NCI-H1930 (cell line): ENCODE results near the gene HDAC9.
"Not testable (repeated sequence)": the region's sequence is repeated elsewhere in the genome, so short reads cannot be mapped to it uniquely, and the experiment has no call there.

Source experiments
- DNase-seq, 2 experiments: peaks; one replicate each; lab custom pipeline; 2025; lab: John Stamatoyannopoulos, UW

HDAC9 gene

GRCh38 chr7:18975689-18976280 lies 480.2 kb downstream of the HDAC9 start:
- DNase-seq: no peak

DNA sequence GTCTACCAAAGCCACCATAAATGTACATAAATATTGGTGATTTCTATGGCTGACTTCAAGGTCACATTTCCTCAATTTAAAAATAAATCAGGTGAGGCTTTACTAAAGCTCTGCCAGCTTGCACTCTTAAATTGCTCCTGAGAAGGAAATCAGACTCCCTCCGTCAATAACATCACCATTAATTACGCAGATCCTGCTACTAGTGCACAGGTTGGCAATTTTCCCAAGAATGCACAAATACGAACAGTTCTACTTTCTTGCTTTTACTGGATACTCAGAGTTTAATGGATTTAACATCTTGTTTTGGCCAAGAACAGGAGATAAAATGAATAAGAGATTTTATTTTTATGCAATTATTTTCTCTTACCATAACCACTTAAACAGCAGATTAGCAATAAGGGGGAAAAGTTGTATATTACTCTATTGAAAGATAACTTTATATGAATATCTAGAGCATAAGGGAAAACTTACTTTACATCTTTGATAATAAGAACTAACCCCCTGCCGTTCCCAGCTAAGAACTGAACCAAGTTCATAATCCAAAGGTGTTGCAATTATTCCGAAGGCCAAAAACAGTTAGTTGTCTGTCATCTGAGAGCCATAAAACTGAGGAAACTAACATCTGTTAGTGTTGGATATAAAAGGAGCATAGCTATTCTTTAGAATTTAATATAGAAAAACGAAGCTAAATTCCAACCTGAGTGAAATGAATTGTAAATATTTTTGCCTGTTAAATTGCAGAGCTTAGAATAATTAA lies 481.3 kb downstream of the HDAC9 start:
- DNase-seq: no peak

GRCh38 chr7:18978108-18978495 lies 482.6 kb downstream of the HDAC9 start:
- no peak for DNase-seq

- not testable (repeated sequence) for DNase-seq
These were observed 495.2 kb downstream of the HDAC9 start for GRCh38 chr7:18990700-18991099.

DNA sequence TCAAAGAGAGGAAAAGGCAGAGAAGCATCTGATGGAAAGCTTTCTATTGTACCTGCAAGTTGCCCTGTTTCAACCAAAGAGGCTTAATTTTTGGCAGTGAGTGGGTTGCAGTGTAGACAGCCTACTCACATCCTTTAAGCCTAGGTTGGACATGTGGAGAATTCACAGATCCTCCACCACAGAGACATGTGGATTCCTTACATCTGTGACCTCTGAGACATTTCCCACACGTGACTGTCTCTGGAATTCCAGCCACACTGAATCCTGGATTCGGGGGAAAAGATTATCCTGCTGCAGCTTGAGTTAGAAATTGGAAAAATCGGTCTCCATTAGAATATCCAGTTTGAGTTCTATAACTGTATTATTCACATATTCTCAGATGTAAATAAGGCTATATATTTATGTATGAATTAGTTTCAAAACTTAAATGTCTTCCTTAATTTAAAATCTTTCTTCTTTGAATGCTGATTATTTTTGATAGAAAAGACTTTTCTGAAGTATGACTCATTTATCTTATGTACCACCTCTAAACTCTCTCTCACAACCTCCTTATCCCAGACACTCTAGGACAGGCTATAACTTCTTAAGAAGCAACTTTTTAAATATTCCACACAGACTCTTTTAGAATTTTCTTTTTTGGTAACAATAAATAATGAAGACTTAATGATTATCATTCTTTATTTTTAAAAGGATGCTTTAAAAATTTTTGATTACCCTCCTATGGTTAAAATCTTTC lies 498.6 kb downstream of the HDAC9 start:
- no peak for DNase-seq

DNA sequence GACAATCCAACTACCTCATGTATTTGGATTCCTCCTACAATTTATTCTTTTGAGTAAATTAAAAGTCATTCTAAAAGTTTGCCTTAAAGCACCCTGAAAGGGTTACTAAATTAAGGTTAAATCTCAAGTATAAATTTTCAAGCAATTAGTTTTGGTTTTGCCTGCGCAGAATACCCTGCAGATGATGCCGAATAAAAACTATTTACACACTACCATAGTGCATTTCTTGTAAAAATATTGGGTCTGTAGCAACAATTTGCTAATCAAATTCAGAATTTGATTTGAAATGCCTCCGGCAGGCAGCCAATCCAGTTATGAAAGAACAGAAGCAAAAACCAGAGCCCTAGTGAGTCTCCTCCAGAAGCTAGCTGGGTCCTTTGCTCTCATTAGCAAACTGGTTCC lies 499.7 kb downstream of the HDAC9 start:
- DNase-seq: no peak

DNA sequence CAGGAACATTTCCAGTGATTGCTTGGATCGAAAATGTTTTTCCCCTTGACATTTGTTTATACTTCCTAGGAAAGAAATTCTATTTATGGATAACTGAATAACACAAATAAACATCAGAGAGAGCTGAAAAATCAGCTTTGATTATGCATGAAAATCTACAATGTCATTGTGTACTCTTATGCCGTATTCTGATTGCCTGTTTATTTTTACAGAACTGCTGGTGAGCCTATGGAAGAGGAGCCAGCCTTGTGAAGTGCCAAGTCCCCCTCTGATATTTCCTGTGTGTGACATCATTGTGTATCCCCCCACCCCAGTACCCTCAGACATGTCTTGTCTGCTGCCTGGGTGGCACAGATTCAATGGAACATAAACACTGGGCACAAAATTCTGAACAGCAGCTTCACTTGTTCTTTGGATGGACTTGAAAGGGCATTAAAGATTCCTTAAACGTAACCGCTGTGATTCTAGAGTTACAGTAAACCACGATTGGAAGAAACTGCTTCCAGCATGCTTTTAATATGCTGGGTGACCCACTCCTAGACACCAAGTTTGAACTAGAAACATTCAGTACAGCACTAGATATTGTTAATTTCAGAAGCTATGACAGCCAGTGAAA lies 500.4 kb downstream of the HDAC9 start:
- DNase-seq: no peak

DNA sequence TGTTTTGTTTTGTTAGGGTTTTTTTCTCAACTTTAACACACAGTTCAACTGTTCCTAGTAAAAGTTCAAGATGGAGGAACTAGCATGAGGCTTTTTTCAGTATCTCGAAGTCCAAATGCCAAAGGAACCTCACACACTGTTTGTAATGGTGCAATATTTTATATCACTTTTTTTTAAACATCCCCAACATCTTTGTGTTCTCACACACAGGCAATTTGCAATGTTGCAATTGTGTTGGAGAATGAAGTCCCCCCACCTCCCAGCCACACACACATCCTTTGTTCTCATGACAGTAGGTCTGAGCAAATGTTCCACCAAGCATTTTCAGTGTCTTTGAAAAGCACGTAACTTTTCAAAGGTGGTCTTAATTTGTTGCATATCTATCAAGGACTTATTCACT lies 501.0 kb downstream of the HDAC9 start:
- DNase-seq: no peak

DNA sequence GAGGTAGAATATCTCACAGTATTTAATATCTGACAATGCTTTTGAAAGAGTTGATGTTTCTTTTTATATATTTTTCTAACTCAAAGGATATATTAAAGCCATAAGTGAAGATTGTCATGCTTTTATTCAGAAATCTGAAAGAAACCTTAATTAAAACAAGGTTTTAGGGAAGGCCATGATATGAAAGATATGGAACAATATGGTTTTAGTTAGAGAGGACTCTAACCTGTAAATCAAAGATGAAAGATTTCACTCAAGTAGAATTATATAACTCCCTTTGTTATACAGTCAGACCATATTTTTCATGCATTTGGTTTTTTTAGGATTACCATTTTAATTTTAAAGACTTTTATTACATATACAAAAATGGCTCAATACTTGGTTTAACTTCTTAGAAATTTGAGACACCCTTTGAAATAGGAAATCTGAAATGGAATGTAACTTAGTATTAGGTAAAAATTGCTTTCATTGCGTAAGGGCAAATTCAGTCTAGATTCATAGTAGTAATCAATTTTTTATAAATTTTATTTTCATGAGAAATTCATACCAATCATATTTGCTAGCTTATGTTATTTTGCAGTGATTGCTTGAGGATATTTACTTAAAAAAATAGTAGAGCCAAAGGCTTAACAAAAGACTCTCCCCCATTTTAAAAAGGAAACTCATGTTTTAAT lies 502.1 kb downstream of the HDAC9 start:
- no peak for DNase-seq

DNA sequence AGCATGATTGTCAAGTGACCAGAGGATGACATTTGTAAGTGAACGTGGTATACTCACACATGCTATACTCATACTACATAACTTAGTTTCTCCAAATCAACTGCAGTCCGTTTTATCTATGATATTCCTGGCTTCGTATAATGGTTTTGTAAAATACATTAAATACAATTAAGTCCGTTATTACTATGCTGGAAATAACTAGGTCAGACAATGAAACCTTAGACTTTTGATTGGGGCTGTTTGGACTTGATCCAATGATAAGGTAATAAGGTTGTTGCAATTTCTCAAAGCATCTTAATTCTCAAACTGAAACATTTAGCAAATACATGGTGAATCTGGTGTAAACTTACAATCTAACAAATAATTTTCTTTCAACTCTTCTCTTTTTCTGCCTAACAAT lies 504.9 kb downstream of the HDAC9 start:
- no peak for DNase-seq

- DNase-seq: no peak
These were observed 506.3 kb downstream of the HDAC9 start for GRCh38 chr7:19001854-19002253.

- DNase-seq: no peak
These were observed 513.8 kb downstream of the HDAC9 start for GRCh38 chr7:19009241-19009935.

DNA sequence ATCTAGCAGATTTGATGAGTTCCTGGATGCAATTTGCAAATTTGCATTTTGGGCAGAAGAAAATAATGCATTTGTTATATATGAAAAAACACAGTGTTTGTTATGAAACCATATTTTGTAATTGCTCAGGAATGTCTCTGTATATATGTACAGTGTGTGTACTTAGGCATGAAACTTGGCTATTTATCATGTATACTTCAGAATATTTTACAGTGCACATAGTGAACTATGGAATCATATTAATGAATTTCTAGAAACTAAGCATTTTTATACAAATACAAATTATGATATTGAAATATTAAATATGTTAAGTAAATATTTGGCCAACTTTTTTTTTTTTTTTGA lies 514.4 kb downstream of the HDAC9 start:
- no peak for DNase-seq

DNA sequence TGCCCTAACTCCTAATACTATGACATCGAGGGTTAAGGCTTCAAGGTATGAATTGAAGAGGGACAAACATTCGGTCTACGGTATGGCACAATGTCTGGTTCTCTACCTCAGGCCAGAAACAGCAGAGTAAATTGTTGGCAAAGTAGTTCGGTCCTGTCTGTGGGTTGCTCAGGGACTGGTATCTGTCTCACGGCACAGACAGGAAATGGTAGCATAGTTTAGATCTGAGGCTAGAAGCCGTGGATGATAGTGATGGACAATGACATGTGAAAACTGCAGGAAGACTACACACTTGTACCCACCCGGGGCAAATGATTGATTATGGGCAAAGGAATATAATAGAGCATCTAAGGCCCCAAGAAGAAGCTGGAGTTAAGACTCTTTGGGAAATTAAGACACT lies 515.7 kb downstream of the HDAC9 start:
- DNase-seq: no peak

GRCh38 chr7:19015098-19015497 lies 519.5 kb downstream of the HDAC9 start:
- DNase-seq: no peak

GRCh38 chr7:19016140-19016539 lies 520.6 kb downstream of the HDAC9 start:
- no peak for DNase-seq

DNA sequence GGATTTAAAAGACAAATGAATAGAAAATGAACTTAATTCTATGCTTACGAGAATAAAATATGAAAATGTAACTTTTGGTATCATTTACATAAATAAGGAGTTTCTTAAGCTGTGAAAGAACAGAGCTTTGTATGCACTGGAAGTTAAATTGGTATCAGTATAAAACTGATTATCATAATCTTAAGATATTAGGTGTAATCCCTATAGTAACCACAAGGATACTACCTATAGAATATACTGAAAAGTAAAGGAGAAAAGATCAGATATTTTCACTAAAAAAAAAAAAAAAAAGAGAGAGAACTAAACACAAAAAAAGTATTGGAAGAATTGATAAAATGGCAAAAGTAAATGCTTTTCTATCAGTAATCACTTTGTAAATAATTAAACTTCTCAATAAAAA lies 521.8 kb downstream of the HDAC9 start:
- DNase-seq: no peak

DNA sequence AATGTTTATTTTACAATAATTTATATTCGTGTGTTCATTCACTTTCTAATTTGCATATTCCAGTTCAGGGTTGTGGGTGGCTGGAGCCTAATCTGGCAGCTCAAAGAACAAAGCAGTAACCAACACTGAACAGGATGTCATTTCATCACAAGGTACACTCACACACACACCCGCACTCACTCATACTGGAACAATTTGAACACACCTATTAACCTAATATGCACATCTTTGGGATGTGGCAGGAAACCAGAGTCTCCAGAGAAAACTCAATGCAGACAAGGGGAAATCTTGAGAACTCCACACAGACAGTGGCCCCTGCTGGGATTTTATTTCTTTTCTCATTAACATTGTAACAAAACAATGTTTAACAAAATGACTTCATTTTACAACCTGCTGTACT lies 524.5 kb downstream of the HDAC9 start:
- DNase-seq: no peak

DNA sequence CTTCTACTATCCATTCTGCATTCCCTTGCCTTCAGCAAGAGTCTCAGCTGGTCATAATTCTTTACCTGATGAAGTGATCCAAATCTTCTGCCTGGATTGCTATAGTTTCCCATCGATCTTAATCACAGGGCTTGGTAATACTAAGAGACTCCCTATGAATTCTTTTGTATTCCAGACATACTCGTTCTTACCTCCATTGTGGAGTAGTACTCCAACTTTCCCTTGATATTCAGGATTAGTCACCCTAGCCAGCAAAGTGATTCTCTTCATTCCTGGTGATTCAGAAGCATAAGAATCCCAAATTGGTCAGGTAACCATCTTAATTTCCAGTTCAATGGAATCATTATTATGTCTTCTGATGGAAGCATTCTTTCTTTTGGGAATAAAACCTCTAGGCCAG lies 525.2 kb downstream of the HDAC9 start:
- DNase-seq: no peak

GRCh38 chr7:19023477-19023876 lies 527.9 kb downstream of the HDAC9 start:
- DNase-seq: no peak

DNA sequence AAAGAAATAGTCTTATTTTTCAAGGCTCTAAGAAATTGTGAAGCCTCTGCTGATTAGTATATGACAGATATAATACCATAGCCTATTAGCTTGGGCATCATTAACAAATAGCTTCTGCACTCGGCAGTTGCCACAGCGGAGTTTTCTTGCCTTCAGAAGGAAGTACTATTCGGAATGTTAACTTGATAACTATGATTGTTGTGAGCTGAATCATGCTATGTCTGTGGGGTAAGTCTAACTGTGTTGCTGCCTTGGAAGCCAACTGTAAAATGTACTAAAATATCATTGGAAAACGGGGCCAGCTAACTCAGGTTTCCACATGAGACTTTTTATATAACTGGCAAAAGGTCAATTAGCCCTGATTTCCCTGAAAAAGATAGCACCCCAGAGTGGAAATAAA lies 528.7 kb downstream of the HDAC9 start:
- no peak for DNase-seq

- DNase-seq: no peak
These were observed 531.3 kb downstream of the HDAC9 start for GRCh38 chr7:19026888-19027287.
